Glutamatergic neuron (in vitro differentiated cells): ENCODE results near the gene ASTN2. TPM values are rescaled to one million over a fixed set of nuclear protein-coding genes. Genes with fewer than 3 reads are reported as not detected.

Experiments used
- DNase-seq: peaks from one replicate; pipeline ENCODE4 v3.0.0; 2022
- H3K27ac Mint-ChIP-seq: one replicate; pipeline ENCODE4 v1.8.0; 2020; ENCODE audit warnings: mild to moderate bottlenecking, mixed read lengths, inconsistent platforms; ENCODE audit not compliant: unreplicated experiment
- H3K27me3 Mint-ChIP-seq: one replicate; pipeline ENCODE4 v1.8.0; 2020; ENCODE audit warnings: mild to moderate bottlenecking, moderate library complexity, mixed read lengths, inconsistent platforms; ENCODE audit not compliant: unreplicated experiment
- H3K36me3 Mint-ChIP-seq: one replicate; pipeline ENCODE4 v1.8.0; 2020; ENCODE audit warnings: mild to moderate bottlenecking, mixed read lengths, inconsistent platforms; ENCODE audit not compliant: unreplicated experiment
- H3K4me1 Mint-ChIP-seq: one replicate; pipeline ENCODE4 v1.8.0; 2020; ENCODE audit warnings: mild to moderate bottlenecking, low read depth, mixed read lengths, inconsistent platforms; ENCODE audit not compliant: unreplicated experiment
- H3K4me3 Mint-ChIP-seq: one replicate; pipeline ENCODE4 v1.8.0; 2020; ENCODE audit warnings: mild to moderate bottlenecking, mixed read lengths, inconsistent platforms; ENCODE audit not compliant: unreplicated experiment
- H3K9me3 Mint-ChIP-seq: one replicate; pipeline ENCODE4 v1.8.0; 2020; ENCODE audit warnings: mild to moderate bottlenecking, moderate library complexity, mixed read lengths, inconsistent platforms; ENCODE audit not compliant: unreplicated experiment
- CTCF ChIP-seq: fragments of 200-600 bp; sonication (generic); IDR thresholded peaks from one replicate; pipeline ENCODE4 v1.5.0; 2021; ENCODE audit not compliant: partially characterized antibody, unreplicated experiment
- total RNA-seq: library from RNA; stranded (reverse); fragmentation: NEBNext Ultra II Directional; extraction: Animal tissue kit (Norgen Biotek cat#: 25700); gene quantifications from one replicate; pipeline ENCODE4 v1.2.1, GENCODE V29; 2021; ENCODE audit not compliant: unreplicated experiment

ASTN2 gene
- total RNA-seq, 1 donor from 2014 or later = 134 TPM

- H3K4me3 Mint-ChIP-seq = no peak overlapping the region
- H3K27me3 Mint-ChIP-seq = no peaks in the 10 kb centered on the region
- peaks cover 3% of the 10 kb centered on the region for H3K9me3 Mint-ChIP-seq
- H3K27ac Mint-ChIP-seq = no peak overlapping the region
- DNase-seq = no peak
- peaks cover 19% of the 10 kb centered on the region for H3K36me3 Mint-ChIP-seq
- TF ChIP-seq CTCF = no peak
- H3K4me1 Mint-ChIP-seq = no peaks in the 10 kb centered on the region
These were observed 961.1 kb downstream of the ASTN2 start for GRCh38 chr9:116453785-116454184.

- Mint-ChIP-seq H3K4me3 (no peak overlapping the region), H3K36me3 (peaks cover 17% of the 10 kb centered on the region), H3K27me3 (no peaks in the 10 kb centered on the region), H3K4me1 (no peaks in the 10 kb centered on the region), H3K27ac (no peak overlapping the region), H3K9me3 (no peaks in the 10 kb centered on the region)
- no peak for DNase-seq
- no peak for TF ChIP-seq CTCF
These were observed 962.2 kb downstream of the ASTN2 start for GRCh38 chr9:116452634-116453033.

- Mint-ChIP-seq H3K4me3 (no peak overlapping the region), H3K27ac (no peak overlapping the region), H3K9me3 (no peaks in the 10 kb centered on the region), H3K36me3 (peaks cover 13% of the 10 kb centered on the region), H3K4me1 (no peaks in the 10 kb centered on the region), H3K27me3 (no peaks in the 10 kb centered on the region)
- DNase-seq = no peak
- no peak for TF ChIP-seq CTCF
These were observed 962.6 kb downstream of the ASTN2 start for GRCh38 chr9:116452227-116452626.

DNA sequence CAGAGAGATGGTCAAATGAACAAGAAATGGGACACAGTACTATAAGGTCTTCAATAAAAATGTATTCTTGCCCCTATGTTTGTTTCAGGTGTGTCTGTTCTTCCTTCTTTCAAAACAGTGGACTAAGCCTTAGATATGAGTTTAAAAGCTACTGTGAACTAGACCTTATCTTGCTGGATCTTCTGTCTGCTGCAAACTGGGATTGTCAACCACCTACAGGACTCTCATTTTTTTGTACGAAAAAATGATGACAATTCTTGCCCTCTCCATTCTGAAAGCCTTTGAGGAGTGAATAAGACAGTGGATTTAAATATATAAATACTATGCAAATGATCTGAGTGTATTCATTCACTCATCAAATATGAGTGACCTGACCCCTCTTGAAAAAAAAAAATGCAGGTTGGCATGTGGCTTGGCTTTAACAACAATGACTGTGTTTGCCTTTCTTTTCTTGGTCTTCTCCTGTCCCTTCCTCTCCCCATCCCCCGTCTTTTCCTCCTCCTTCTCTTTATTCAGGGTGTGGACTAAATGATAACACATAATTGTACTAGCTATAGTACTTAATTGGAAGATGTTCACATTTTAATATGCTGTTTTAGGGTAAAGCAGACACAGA, 963.2 kb downstream of the ASTN2 start:
- no peak for DNase-seq
- Mint-ChIP-seq H3K36me3 (peaks cover 7% of the 10 kb centered on the region), H3K4me1 (no peaks in the 10 kb centered on the region), H3K27me3 (no peaks in the 10 kb centered on the region), H3K4me3 (no peak overlapping the region), H3K27ac (no peak overlapping the region), H3K9me3 (no peaks in the 10 kb centered on the region)
- TF ChIP-seq CTCF = no peak

- DNase-seq = no peak
- no peaks in the 10 kb centered on the region for H3K36me3 Mint-ChIP-seq
- no peak overlapping the region for H3K27ac Mint-ChIP-seq
- no peak overlapping the region for H3K4me3 Mint-ChIP-seq
- H3K4me1 Mint-ChIP-seq = no peaks in the 10 kb centered on the region
- TF ChIP-seq CTCF = no peak
- no peaks in the 10 kb centered on the region for H3K9me3 Mint-ChIP-seq
- no peaks in the 10 kb centered on the region for H3K27me3 Mint-ChIP-seq
These were observed 964.3 kb downstream of the ASTN2 start for GRCh38 chr9:116450378-116451139.
